Neural cell (in vitro differentiated cells): ENCODE data around the gene PPP1R9B.

ENCODE experiments used
- CTCF ChIP-seq: fragments of 450-650 bp; IDR thresholded peaks from 2 replicates; pipeline ENCODE4 v1.5.1; 2014; ENCODE audit warnings: antibody characterized with exemption, mild to moderate bottlenecking, moderate library complexity; ENCODE audit not compliant: poor library complexity, severe bottlenecking
- EP300 ChIP-seq: fragments of 450-650 bp; conservative IDR thresholded peaks from 2 replicates; pipeline ENCODE4 v1.6.1; 2014; ENCODE audit warnings: antibody characterized with exemption, mild to moderate bottlenecking, moderate library complexity; ENCODE audit not compliant: poor library complexity, severe bottlenecking
- MXI1 ChIP-seq: fragments of 450-650 bp; conservative IDR thresholded peaks from 2 replicates; pipeline ENCODE4 v1.6.1; 2014; ENCODE audit warnings: antibody characterized with exemption, mild to moderate bottlenecking; ENCODE audit not compliant: poor library complexity, severe bottlenecking
- POLR2AphosphoS5 ChIP-seq: IDR thresholded peaks from 2 replicates; pipeline ENCODE4 v1.6.1; 2012
- SMC3 ChIP-seq: fragments of 450-650 bp; conservative IDR thresholded peaks from 2 replicates; pipeline ENCODE4 v1.6.1; 2014; ENCODE audit warnings: antibody characterized with exemption, mild to moderate bottlenecking, moderate library complexity; ENCODE audit not compliant: poor library complexity

GRCh38 chr17:50199803-50200456 is 49.5 kb upstream of the PPP1R9B start:
- TF ChIP-seq SMC3, result no peak
- TF ChIP-seq CTCF, result no peak
- no peak for TF ChIP-seq POLR2AphosphoS5
- no peak for TF ChIP-seq MXI1
- TF ChIP-seq EP300, result no peak
